RWPE2 (cell line): ENCODE data around the gene NIPAL3.

Experiments used
- ATAC-seq: fragments of 200-7000 bp; cut with Tn5 transposase; 3 replicates; pipeline ENCODE4 v1.9.1; 2021; ENCODE audit warnings: low read depth
- DNase-seq: peaks from one replicate; pipeline ENCODE4 v3.0.0-alpha.2; 2020; ENCODE audit warnings: low spot score
- H3K27ac ChIP-seq: fragments of 450-650 bp; 2 replicates; pipeline ENCODE4 v1.5.1; 2017; ENCODE audit warnings: mild to moderate bottlenecking; ENCODE audit not compliant: poor library complexity, severe bottlenecking
- H3K27me3 ChIP-seq: fragments of 250-450 bp; sonication (Bioruptor Pico); 2 replicates; pipeline ENCODE4 v1.5.1; 2021; ENCODE audit warnings: mild to moderate bottlenecking, moderate library complexity; ENCODE audit not compliant: insufficient read depth, poor library complexity, severe bottlenecking
- H3K36me3 ChIP-seq: fragments of 250-450 bp; sonication (Bioruptor Pico); 2 replicates; pipeline ENCODE4 v1.5.1; 2020; ENCODE audit warnings: low read depth, mild to moderate bottlenecking, moderate library complexity
- H3K4me1 ChIP-seq: fragments of 250-450 bp; sonication (Bioruptor Pico); 2 replicates; pipeline ENCODE4 v1.5.1; 2021; ENCODE audit warnings: mild to moderate bottlenecking, moderate library complexity; ENCODE audit not compliant: insufficient read depth, poor library complexity, severe bottlenecking
- H3K4me3 ChIP-seq: fragments of 250-450 bp; sonication (Bioruptor Pico); 2 replicates; pipeline ENCODE4 v1.5.1; 2021; ENCODE audit warnings: mild to moderate bottlenecking, moderate library complexity; ENCODE audit not compliant: severe bottlenecking
- H3K9me3 ChIP-seq: fragments of 250-450 bp; sonication (Bioruptor Pico); 2 replicates; pipeline ENCODE4 v1.5.1; 2021; ENCODE audit warnings: mild to moderate bottlenecking, moderate library complexity; ENCODE audit not compliant: severe bottlenecking
- TF ChIP-seq, protein P1 (sequence below): fragments of 450-650 bp; IDR thresholded peaks from one replicate; pipeline ENCODE4 v1.5.1; 2017; ENCODE audit warnings: mild to moderate bottlenecking, moderate library complexity; ENCODE audit not compliant: poor library complexity, severe bottlenecking

Gene NIPAL3

GRCh38 chr1:24373710-24374109, 41.9 kb upstream of the NIPAL3 start:
- Histone ChIP-seq H3K36me3 (peaks cover 18% of the 10 kb centered on the region), H3K4me1 (peaks cover 25% of the 10 kb centered on the region), H3K9me3 (no peaks in the 10 kb centered on the region), H3K4me3 (no peak overlapping the region), H3K27ac (peak overlapping the region; percentile 99), H3K27me3 (no peaks in the 10 kb centered on the region)
- ATAC-seq, result no peak
- DNase-seq, result peak; percentile 12
- TF ChIP-seq, protein P1, sequence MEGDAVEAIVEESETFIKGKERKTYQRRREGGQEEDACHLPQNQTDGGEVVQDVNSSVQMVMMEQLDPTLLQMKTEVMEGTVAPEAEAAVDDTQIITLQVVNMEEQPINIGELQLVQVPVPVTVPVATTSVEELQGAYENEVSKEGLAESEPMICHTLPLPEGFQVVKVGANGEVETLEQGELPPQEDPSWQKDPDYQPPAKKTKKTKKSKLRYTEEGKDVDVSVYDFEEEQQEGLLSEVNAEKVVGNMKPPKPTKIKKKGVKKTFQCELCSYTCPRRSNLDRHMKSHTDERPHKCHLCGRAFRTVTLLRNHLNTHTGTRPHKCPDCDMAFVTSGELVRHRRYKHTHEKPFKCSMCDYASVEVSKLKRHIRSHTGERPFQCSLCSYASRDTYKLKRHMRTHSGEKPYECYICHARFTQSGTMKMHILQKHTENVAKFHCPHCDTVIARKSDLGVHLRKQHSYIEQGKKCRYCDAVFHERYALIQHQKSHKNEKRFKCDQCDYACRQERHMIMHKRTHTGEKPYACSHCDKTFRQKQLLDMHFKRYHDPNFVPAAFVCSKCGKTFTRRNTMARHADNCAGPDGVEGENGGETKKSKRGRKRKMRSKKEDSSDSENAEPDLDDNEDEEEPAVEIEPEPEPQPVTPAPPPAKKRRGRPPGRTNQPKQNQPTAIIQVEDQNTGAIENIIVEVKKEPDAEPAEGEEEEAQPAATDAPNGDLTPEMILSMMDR, result no peak

- H3K9me3 ChIP-seq, result no peaks in the 10 kb centered on the region
- TF ChIP-seq, protein P1, result no peak
- H3K4me3 ChIP-seq, result no peak overlapping the region
- peak overlapping the region; percentile 99 for H3K27ac ChIP-seq
- DNase-seq, result peak; percentile 61
- no peaks in the 10 kb centered on the region for H3K27me3 ChIP-seq
- H3K36me3 ChIP-seq, result peaks cover 19% of the 10 kb centered on the region
- H3K4me1 ChIP-seq, result peaks cover 37% of the 10 kb centered on the region
- peak; percentile 88 for ATAC-seq
These were observed 40.5 kb upstream of the NIPAL3 start for GRCh38 chr1:24374891-24375786.

GRCh38 chr1:24379733-24380315, 35.8 kb upstream of the NIPAL3 start:
- Histone ChIP-seq H3K4me1 (peaks cover 75% of the 10 kb centered on the region), H3K9me3 (no peaks in the 10 kb centered on the region), H3K27ac (peak overlapping the region; percentile 99), H3K4me3 (no peak overlapping the region), H3K27me3 (no peaks in the 10 kb centered on the region), H3K36me3 (peaks cover 25% of the 10 kb centered on the region)
- no peak for DNase-seq
- peak; percentile 43 for ATAC-seq
- TF ChIP-seq, protein P1, result no peak

GRCh38 chr1:24380508-24380907, 35.1 kb upstream of the NIPAL3 start:
- ATAC-seq (no peak), DNase-seq (no peak)
- Histone ChIP-seq H3K27ac (peak overlapping the region; percentile 99), H3K36me3 (peaks cover 25% of the 10 kb centered on the region), H3K9me3 (no peaks in the 10 kb centered on the region), H3K27me3 (no peaks in the 10 kb centered on the region), H3K4me1 (peaks cover 75% of the 10 kb centered on the region), H3K4me3 (no peak overlapping the region)
- TF ChIP-seq, protein P1, result no peak
